Suprapubic skin (tissue), 4 donors: ENCODE data around the gene OR51B4.

Source experiments
- EP300 ChIP-seq: sonication (generic); formaldehyde crosslinking; IDR thresholded peaks from one replicate; pipeline ENCODE4 v1.6.1; 2017; ENCODE audit warnings: antibody characterized with exemption
- POLR2A ChIP-seq, 2 donors: fragments of 450-650 bp; IDR thresholded peaks; one replicate each; pipeline ENCODE4 v1.6.1; 2017; ENCODE audit warnings: antibody characterized with exemption in 2 of 2, mild to moderate bottlenecking in 2 of 2, moderate library complexity in 2 of 2
- POLR2AphosphoS5 ChIP-seq, 3 donors: sonication (generic); formaldehyde crosslinking; IDR thresholded peaks; one replicate each; pipeline ENCODE4 v1.6.1; 2017; ENCODE audit warnings: antibody characterized with exemption in 3 of 3
- TF ChIP-seq, protein P1 (sequence below), 2 donors: fragments of 200-600 bp in 1 of 2; fragments of 450-650 bp in 1 of 2; sonication (generic) in 1 of 2; IDR thresholded peaks; one replicate each; pipeline ENCODE4 v1.5.1; 2016 to 2019; ENCODE audit warnings: antibody characterized with exemption in 2 of 2, mild to moderate bottlenecking in 1 of 2, moderate library complexity in 1 of 2

- TF ChIP-seq, protein P1, sequence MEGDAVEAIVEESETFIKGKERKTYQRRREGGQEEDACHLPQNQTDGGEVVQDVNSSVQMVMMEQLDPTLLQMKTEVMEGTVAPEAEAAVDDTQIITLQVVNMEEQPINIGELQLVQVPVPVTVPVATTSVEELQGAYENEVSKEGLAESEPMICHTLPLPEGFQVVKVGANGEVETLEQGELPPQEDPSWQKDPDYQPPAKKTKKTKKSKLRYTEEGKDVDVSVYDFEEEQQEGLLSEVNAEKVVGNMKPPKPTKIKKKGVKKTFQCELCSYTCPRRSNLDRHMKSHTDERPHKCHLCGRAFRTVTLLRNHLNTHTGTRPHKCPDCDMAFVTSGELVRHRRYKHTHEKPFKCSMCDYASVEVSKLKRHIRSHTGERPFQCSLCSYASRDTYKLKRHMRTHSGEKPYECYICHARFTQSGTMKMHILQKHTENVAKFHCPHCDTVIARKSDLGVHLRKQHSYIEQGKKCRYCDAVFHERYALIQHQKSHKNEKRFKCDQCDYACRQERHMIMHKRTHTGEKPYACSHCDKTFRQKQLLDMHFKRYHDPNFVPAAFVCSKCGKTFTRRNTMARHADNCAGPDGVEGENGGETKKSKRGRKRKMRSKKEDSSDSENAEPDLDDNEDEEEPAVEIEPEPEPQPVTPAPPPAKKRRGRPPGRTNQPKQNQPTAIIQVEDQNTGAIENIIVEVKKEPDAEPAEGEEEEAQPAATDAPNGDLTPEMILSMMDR (IDR thresholded peaks at IDR 0.05) = no peak
- TF ChIP-seq POLR2AphosphoS5 (IDR thresholded peaks at IDR 0.05) = no peak
- TF ChIP-seq POLR2A (IDR thresholded peaks at IDR 0.05) = no peak
- TF ChIP-seq EP300 = no peak
These were observed at the start of gene OR51B4 for GRCh38 chr11:5301846-5302245.
